Measurements from ENCODE around the gene ERCC1.

The ERCC1 gene

DNA sequence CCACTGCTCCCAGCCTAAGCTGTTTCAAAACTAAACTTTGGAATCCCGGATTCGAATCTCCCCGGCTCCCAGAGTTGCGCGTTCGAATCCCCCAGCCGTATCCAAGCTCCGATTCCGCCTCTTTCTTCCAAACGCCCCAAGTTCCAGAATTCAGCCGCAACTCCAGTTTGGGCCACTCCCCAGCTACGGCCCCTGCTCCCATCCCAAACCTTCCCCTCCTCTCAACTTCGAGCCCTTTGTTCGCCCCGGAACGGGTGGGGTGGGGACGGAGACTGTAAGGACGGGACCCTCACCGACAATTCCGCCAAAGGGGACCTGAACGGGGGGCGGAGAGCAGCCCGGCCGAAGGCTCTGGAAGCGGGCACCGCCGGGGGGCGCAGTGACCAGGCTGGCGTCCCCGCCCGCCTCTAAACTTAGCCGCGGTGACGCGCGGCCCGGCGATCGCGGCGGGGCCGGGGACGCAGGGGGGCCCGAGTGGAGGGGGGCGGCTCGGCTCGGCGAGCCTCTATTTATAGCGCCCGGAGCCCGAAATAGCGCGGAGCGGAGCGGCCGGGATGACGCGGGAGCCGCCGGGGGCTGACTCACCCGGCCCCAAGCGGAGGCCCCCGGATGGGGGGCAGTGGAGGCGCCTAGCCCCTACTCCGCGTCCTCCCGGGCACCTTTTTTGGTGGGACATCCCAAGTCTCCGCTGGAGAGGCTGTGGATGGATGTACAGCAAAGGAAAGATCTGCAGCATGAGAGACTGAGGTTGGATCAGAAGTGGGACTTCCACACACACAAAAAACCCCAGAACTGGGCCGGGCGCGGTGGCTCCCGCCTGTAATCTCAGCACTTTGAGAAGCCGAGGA lies 4.9 kb upstream of the ERCC1 start:
- peak; percentile 43; the same call in 1 of the 2 replicates for TF ChIP-seq CTCF (IDR thresholded peaks at IDR 0.05; ENCODE audit: low read depth, low read length)
- peak overlapping the region; percentile 59 for H3K4me3 ChIP-seq (ENCODE audit: low read depth, low read length)

DNA sequence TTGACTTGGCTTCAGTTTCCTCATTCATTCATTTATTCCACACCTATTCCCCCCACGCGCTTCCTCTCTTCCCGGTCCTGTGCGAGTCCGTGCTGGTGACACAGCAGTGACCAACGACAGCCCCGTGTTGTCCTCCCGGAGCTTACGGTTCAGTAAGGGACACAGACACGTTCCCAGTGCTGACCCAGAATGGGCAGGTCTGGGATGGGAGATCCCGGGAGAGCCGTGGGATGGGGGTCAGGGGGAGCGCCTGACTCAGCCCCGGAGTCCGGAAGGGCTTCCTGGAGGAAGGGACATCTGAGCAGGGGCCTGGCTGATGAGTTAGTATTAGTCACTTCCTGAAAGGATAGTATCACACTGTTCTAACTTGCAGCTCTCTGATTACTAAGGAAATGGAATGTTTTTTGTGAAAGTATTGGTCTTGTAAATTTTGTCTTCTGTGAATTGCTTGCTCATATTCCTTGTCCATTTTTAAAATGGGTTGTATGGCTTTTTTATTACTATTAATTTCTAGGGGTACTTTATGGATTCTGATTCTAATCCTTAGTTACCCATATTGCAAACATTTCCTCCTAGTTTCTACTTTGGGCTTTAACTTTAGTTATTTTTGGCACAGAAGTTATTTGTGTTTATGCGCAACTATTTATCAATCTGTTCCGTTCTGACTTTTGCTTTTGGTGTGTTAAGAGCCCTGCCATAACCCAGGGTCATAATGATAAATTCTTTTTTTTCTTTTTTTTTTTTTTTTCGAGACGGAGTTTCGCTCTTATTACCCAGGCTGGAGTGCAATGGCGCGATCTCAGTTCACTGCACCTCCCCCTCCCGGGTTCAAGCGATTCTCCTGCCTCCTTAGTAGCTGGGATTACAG lies 708 bp upstream of the ERCC1 start:
- TF ChIP-seq CTCF (IDR thresholded peaks at IDR 0.05; ENCODE audit: low read depth, low read length) = no peak

GRCh38 chr19:45423033-45423588 lies 606 bp downstream of the ERCC1 start:
- TF ChIP-seq CTCF (IDR thresholded peaks at IDR 0.05; ENCODE audit: low read depth, low read length) = no peak
- peak overlapping the region; percentile 81 for H3K4me3 ChIP-seq (ENCODE audit: low read depth, low read length)

More for the DNA sequence above, 708 bp upstream of the ERCC1 start:
- H3K4me3 ChIP-seq (ENCODE audit: low read depth, low read length) = peak overlapping the region; percentile 81

DNA sequence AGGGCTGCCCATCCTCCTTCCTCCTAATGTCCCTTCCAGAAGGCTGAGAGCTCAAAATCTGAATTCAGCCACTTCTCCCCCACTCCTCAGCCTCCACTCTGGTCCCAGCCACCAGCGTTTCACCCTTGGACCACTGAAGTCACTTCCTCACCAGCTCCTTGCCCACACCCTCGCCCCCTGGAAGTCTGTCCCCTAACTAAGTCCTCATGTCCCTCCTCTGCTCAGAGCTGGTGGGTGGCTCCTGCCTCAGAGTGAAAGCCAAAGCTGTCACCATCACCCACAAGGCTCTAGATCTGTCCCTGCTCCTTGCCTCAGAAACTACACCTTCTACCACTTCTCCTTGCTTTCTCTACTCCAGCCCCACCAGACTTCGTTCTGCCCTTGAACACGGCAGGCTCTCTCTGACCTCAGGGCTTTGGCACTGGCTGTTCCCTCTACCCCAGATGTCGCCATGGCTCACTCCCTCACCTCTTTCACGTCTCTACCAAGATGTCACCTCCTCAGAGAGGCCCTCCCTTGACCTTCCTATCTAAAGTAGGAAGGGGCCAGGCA lies 1.7 kb downstream of the ERCC1 start:
- no peak overlapping the region for H3K4me3 ChIP-seq (ENCODE audit: low read depth, low read length)
- no peak for TF ChIP-seq CTCF (IDR thresholded peaks at IDR 0.05; ENCODE audit: low read depth, low read length)

GRCh38 chr19:45420871-45421270 lies 2.8 kb downstream of the ERCC1 start:
- no peak for TF ChIP-seq CTCF (IDR thresholded peaks at IDR 0.05; ENCODE audit: low read depth, low read length)
- no peak overlapping the region for H3K4me3 ChIP-seq (ENCODE audit: low read depth, low read length)

DNA sequence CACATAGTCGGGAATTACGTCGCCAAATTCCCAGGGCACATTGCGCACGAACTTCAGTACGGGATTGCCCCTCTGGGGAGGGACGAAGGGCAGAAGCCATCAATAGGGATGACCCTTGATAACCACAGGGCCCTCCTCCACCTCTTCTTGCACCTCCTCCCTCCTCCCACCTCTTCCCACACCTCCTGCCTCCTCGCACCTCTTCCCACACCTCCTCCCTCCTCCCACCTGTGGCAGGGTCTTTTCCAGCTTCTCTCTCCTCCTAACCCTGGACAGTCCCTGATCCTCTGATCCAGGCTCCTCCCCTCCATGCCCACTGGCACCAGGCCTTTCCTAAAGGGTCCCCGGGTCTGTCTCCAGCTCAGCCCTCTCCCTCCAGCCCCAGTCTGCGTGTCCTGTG lies 3.4 kb downstream of the ERCC1 start:
- TF ChIP-seq CTCF (IDR thresholded peaks at IDR 0.05; ENCODE audit: low read depth, low read length) = no peak

More for the DNA sequence above, 3.4 kb downstream of the ERCC1 start:
- no peak overlapping the region for H3K4me3 ChIP-seq (ENCODE audit: low read depth, low read length)

All from WI38 (cell line).